PC-3 (cell line): Measurements from ENCODE around the gene GSK3B. TPM values are rescaled to one million over a fixed set of nuclear protein-coding genes. Genes with fewer than 3 reads are reported as not detected.

Experiments
- ATAC-seq: fragments of 200-7000 bp; cut with Tn5 transposase; 2 replicates; pipeline ENCODE4 v1.9.1; 2020; ENCODE audit warnings: mild to moderate bottlenecking, moderate library complexity
- BruUV-seq: library from RNA; stranded (reverse); fragments of 400-500 nt; replicated peaks from 2 replicates; lab custom pipeline; 2021; lab: Mats Ljungman, UMichigan
- CTCF ChIA-PET: fragments of 300-600 bp; sonication (Branson Sonifier 250); formaldehyde crosslinking; loops from one replicate; lab custom pipeline; 2022; ENCODE audit warnings: antibody characterized with exemption; lab: Charles Lee
- POLR2A ChIA-PET: fragments of 300-600 bp; sonication (Branson Sonifier 250); formaldehyde crosslinking; loops from one replicate; lab custom pipeline; 2022; ENCODE audit warnings: antibody characterized with exemption; ENCODE audit not compliant: unreplicated experiment; lab: Charles Lee
- DNase-seq: peaks from one replicate; pipeline ENCODE4 v3.0.0-alpha.2; 2015
- H2AFZ ChIP-seq: fragments of 300-600 bp; sonication (generic); 2 replicates; pipeline ENCODE4 v1.6.0; 2016; ENCODE audit warnings: antibody characterized with exemption, low read length
- H3F3A ChIP-seq: fragments of 300-600 bp; sonication (generic); one replicate; pipeline ENCODE4 v1.6.0; 2017; ENCODE audit warnings: antibody characterized with exemption, low read length, control low read depth, mild to moderate bottlenecking; ENCODE audit not compliant: unreplicated experiment
- H3K27ac ChIP-seq: fragments of 300-600 bp; sonication (generic); 2 replicates; pipeline ENCODE4 v1.5.1; 2016; ENCODE audit warnings: mild to moderate bottlenecking, low read length
- H3K27me3 ChIP-seq: fragments of 300-600 bp; sonication (generic); 2 replicates; pipeline ENCODE4 v1.6.1; 2016; ENCODE audit warnings: low read length, mixed read lengths
- H3K36me3 ChIP-seq: fragments of 300-600 bp; sonication (generic); 2 replicates; pipeline ENCODE4 v1.6.1; 2016; ENCODE audit warnings: low read depth, mixed run types, low read length, mixed read lengths
- H3K4me1 ChIP-seq: fragments of 300-600 bp; sonication (generic); 2 replicates; pipeline ENCODE4 v1.5.1; 2016; ENCODE audit warnings: low read length; ENCODE audit not compliant: insufficient read depth
- H3K4me2 ChIP-seq: fragments of 300-600 bp; sonication (generic); 2 replicates; pipeline ENCODE4 v1.6.0; 2016; ENCODE audit warnings: low read length
- H3K4me3 ChIP-seq: fragments of 300-600 bp; sonication (generic); 2 replicates; pipeline ENCODE4 v1.5.1; 2016; ENCODE audit warnings: mild to moderate bottlenecking, low read length, mixed read lengths
- H3K79me2 ChIP-seq: fragments of 300-600 bp; sonication (generic); 2 replicates; pipeline ENCODE4 v1.6.1; 2017; ENCODE audit warnings: low read length, mixed read lengths
- H3K9ac ChIP-seq: fragments of 300-600 bp; sonication (generic); 2 replicates; pipeline ENCODE4 v1.6.0; 2016; ENCODE audit warnings: mild to moderate bottlenecking, low read length
- H3K9me2 ChIP-seq: fragments of 300-600 bp; sonication (generic); replicated peaks from 2 replicates; pipeline ENCODE4 v1.6.1; 2016; ENCODE audit warnings: mixed run types, low read length, mixed read lengths
- H3K9me3 ChIP-seq: fragments of 300-600 bp; sonication (generic); 2 replicates; pipeline ENCODE4 v1.6.1; 2016; ENCODE audit warnings: low read length, mixed read lengths
- H4K20me1 ChIP-seq: fragments of 300-600 bp; sonication (generic); 2 replicates; pipeline ENCODE4 v1.6.1; 2016; ENCODE audit warnings: low read length, mixed read lengths
- EZH2 ChIP-seq: fragments of 300-600 bp; sonication (generic); IDR thresholded peaks from one replicate; pipeline ENCODE4 v1.6.1; 2017; ENCODE audit warnings: antibody characterized with exemption, mild to moderate bottlenecking, low read length; ENCODE audit not compliant: unreplicated experiment
- EZH2phosphoT487 ChIP-seq: fragments of 300-600 bp; sonication (generic); IDR thresholded peaks from 2 replicates; pipeline ENCODE4 v1.6.1; 2018; ENCODE audit warnings: mild to moderate bottlenecking, antibody characterized with exemption, low read length, borderline replicate concordance
- intact Hi-C: fragments of 100-400 bp; cut with micrococcal nuclease; formaldehyde crosslinking; loops from 2 replicates; pipeline ENCODE4 v1.9.0; 2023
- total RNA-seq: library from RNA; depleted of rRNA; stranded (reverse); fragments of >200 nt; gene quantifications from 2 replicates; pipeline ENCODE4 v1.2.3, GENCODE V29; 2014
- TF ChIP-seq, protein P1 (sequence below): fragments of 300-600 bp; sonication (generic); conservative IDR thresholded peaks from 2 replicates; pipeline ENCODE4 v1.5.1; 2017; ENCODE audit warnings: antibody characterized with exemption, low read depth, mild to moderate bottlenecking, low read length

GSK3B gene
- total RNA-seq, 1 experiment from 2014 or later = 55.8 TPM

DNA sequence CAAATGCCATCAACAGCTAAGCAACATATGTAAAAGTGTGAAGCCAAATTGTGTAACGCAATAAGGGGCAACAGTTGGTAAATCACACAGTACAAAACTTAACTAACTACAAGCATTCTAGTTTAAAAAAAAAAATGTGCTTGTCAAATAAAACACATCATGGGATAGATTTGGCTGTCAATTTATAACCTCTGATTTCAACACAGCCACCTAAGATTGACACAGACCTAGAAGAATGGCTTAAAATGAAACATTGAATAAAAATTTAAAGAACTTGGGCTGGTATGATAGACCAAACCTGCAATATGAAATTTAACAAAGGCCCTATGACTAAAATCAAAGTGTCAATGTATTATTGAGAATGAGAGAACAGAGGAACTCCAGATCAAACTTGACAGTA, 164.0 kb downstream of the GSK3B start:
- H3F3A ChIP-seq = no peaks in the 10 kb centered on the region
- H3K4me3 ChIP-seq = no peak overlapping the region
- no peaks in the 10 kb centered on the region for H3K36me3 ChIP-seq
- no peaks in the 10 kb centered on the region for H3K27me3 ChIP-seq
- ChIA-PET CTCF (no interaction called here), POLR2A (no interaction called here)
- no peak overlapping the region for H3K9ac ChIP-seq
- ATAC-seq = no peak
- H3K9me3 ChIP-seq = no peaks in the 10 kb centered on the region
- peaks cover 1% of the 10 kb centered on the region for H4K20me1 ChIP-seq
- H3K79me2 ChIP-seq = peaks cover 80% of the 10 kb centered on the region
- TF ChIP-seq EZH2 (no peak), EZH2phosphoT487 (no peak)
- TF ChIP-seq, protein P1, sequence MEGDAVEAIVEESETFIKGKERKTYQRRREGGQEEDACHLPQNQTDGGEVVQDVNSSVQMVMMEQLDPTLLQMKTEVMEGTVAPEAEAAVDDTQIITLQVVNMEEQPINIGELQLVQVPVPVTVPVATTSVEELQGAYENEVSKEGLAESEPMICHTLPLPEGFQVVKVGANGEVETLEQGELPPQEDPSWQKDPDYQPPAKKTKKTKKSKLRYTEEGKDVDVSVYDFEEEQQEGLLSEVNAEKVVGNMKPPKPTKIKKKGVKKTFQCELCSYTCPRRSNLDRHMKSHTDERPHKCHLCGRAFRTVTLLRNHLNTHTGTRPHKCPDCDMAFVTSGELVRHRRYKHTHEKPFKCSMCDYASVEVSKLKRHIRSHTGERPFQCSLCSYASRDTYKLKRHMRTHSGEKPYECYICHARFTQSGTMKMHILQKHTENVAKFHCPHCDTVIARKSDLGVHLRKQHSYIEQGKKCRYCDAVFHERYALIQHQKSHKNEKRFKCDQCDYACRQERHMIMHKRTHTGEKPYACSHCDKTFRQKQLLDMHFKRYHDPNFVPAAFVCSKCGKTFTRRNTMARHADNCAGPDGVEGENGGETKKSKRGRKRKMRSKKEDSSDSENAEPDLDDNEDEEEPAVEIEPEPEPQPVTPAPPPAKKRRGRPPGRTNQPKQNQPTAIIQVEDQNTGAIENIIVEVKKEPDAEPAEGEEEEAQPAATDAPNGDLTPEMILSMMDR = no peak
- H3K4me1 ChIP-seq = no peaks in the 10 kb centered on the region
- no peak overlapping the region for H2AFZ ChIP-seq
- no peaks in the 10 kb centered on the region for H3K9me2 ChIP-seq
- H3K4me2 ChIP-seq = no peak overlapping the region
- H3K27ac ChIP-seq = no peak overlapping the region
- DNase-seq = no peak
- intact Hi-C loops = loop anchor here (5.0 kb wide), 1 partner anchor 132 kb away; no protein-coding TSS in a partner anchor
- BruUV-seq = no TSS peak

DNA sequence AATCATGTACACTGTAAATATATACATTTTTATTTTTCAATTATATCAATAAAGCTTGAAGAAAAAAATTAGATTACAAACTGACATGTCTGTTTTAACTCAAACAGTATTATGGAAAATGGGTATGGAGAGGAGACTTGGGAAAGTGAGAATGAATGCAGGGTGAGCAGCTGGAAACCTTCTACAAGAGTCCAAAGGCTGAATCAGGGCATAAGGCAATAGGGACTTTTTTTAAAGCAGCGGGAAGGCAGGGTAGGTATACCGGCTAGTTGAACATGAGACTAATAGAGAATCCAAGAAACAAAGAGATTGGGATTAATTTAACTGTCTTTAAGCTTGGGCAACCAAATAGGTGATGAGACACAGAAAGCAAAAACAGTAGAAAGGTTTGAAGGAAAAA, 167.1 kb downstream of the GSK3B start:
- Histone ChIP-seq H4K20me1 (no peaks in the 10 kb centered on the region), H3K4me2 (no peak overlapping the region), H3F3A (no peaks in the 10 kb centered on the region), H3K9ac (no peak overlapping the region), H3K4me1 (no peaks in the 10 kb centered on the region), H3K79me2 (peaks cover 68% of the 10 kb centered on the region), H3K27me3 (no peaks in the 10 kb centered on the region), H2AFZ (no peak overlapping the region), H3K36me3 (no peaks in the 10 kb centered on the region), H3K4me3 (no peak overlapping the region), H3K9me2 (no peaks in the 10 kb centered on the region), H3K27ac (no peak overlapping the region), H3K9me3 (no peaks in the 10 kb centered on the region)
- TF ChIP-seq EZH2phosphoT487 (no peak), EZH2 (no peak)
- TF ChIP-seq, protein P1 = no peak
- no peak for ATAC-seq
- DNase-seq = no peak
- intact Hi-C loops = no loop called here
- no TSS peak for BruUV-seq
- ChIA-PET POLR2A (no interaction called here), CTCF (no interaction called here)

DNA sequence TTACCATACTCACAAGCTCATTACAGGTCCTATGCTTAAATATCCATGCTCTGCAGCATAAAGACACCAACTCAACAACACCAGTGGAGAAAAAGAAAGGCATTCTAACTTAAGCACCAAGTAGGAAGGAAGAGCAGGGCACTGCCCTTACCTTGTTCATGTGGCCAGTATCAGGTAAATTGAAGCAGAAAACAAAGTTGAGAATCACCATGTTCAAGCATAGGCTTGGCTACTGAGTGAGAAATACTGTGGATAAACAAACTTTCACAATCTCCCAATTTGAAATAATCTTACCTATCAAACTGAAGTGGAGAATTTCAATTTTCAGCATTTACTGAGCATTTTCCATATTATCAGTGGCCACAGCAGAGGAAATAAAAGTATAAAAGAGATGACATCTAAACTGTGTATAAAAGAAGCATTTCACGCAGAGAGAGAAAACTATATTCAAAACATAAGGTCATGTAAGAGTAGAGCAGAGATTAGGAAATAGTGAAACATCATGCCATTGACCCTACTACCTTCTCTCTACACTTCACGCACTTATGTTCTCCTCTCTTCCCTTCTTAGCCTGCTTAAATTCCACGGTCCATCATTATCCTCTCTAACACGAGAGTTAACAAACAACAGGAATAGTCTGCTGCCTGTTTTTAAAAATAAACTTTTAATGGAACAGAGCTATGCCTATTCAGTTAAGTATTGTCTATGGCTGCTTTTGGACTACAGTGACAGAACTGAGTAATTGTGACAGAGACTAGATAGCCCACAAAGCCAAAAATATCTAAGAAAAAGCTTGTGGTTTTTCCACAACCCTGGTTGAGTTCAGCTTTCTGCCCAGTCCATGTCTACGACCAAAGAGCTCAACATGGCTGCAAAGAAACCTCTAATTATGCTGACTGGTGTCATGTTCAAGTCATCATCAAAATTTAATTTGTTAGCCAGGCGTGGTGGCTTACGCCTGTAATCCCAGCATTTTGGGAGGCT, 169.8 kb downstream of the GSK3B start:
- no peak overlapping the region for H3K27ac ChIP-seq
- no peaks in the 10 kb centered on the region for H3K9me2 ChIP-seq
- no peak overlapping the region for H3K4me3 ChIP-seq
- ChIA-PET CTCF (no interaction called here), POLR2A (no interaction called here)
- peaks cover 18% of the 10 kb centered on the region for H3K36me3 ChIP-seq
- H2AFZ ChIP-seq = no peak overlapping the region
- no peaks in the 10 kb centered on the region for H3F3A ChIP-seq
- TF ChIP-seq EZH2phosphoT487 (no peak), EZH2 (no peak)
- TF ChIP-seq, protein P1 = no peak
- no peak for ATAC-seq
- no peaks in the 10 kb centered on the region for H3K4me1 ChIP-seq
- BruUV-seq = no TSS peak
- H3K4me2 ChIP-seq = no peak overlapping the region
- no peaks in the 10 kb centered on the region for H4K20me1 ChIP-seq
- intact Hi-C loops = no loop called here
- no peak for DNase-seq
- H3K9me3 ChIP-seq = no peaks in the 10 kb centered on the region
- H3K79me2 ChIP-seq = peaks cover 48% of the 10 kb centered on the region
- H3K9ac ChIP-seq = no peak overlapping the region
- no peaks in the 10 kb centered on the region for H3K27me3 ChIP-seq
